ENCODE data around the gene RPP14.

- no peak for TF ChIP-seq CTCF (IDR thresholded peaks at IDR 0.05; ENCODE audit: insufficient read depth, low read length)
- no peak for TF ChIP-seq REST (IDR thresholded peaks at IDR 0.05; ENCODE audit: insufficient replicate concordance, low read depth)
Observed at GRCh38 chr3:58317811-58318210, 11.8 kb downstream of the RPP14 start.

Data from HL-60 (cell line).